Measurements from ENCODE around the gene CD58.

The CD58 gene

DNA sequence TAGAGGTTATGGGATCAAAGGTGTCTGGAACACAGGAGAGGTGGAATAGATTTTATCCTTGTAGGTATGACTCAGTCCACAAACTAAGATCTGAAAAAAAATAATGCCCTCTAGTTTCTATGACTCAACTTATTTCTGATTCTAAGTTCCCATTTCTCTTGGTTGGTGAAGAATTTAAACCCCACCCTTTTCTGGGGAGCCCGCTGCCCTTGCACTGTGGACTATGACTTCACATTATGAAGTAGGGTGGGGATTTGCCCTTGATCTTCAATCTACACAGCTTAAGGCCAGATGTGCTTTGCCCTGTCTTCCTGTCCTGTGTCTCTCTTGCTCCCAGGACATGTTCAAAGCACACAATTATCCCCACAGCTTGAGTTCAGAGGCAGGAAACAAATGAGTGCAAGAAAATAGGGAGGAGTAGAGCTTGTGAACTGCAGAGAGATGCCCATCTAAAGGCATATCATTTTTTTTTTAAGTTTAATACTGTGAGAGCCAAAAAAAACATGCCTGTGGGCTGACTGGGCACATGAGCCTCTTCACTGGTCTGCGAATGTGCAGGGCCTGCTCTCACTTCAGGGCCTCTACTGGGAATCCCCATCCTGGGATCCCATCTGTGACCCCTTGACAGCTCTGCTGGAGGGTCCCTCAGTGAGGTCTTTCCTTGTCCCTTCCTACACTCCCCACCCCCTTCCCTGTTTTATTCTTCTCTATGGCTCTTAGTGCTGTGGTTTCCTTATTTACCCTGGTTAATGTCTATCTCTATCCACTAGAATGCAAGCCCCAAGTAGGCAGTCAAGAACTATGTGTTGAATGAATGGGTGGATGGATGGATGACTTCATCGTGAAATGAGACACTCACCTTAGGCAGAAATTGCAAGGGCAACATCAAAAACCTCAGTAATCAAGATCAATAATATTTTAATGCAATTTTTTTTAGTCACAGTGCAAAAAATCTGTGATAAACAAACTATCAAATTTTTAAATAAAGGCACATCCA lies 61.5 kb downstream of the CD58 start:
- no peak for TF ChIP-seq ZNF274 (IDR thresholded peaks at IDR 0.05; ENCODE audit: low read length)
- no peak for TF ChIP-seq ZNF274 (tag by site-specific recombination; IDR thresholded peaks at IDR 0.05; ENCODE audit: borderline replicate concordance)
- TF ChIP-seq ZNF561 (tag by site-specific recombination; IDR thresholded peaks at IDR 0.05; ENCODE audit: borderline replicate concordance): no peak
- TF ChIP-seq, protein P1, sequence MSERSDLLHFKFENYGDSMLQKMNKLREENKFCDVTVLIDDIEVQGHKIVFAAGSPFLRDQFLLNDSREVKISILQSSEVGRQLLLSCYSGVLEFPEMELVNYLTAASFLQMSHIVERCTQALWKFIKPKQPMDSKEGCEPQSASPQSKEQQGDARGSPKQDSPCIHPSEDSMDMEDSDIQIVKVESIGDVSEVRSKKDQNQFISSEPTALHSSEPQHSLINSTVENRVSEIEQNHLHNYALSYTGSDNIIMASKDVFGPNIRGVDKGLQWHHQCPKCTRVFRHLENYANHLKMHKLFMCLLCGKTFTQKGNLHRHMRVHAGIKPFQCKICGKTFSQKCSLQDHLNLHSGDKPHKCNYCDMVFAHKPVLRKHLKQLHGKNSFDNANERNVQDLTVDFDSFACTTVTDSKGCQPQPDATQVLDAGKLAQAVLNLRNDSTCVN (tag by site-specific recombination; optimal IDR thresholded peaks at IDR 0.05): no peak
- no peak for TF ChIP-seq ZNF266 (tag by site-specific recombination; IDR thresholded peaks at IDR 0.05; ENCODE audit: low read depth)
- no peak for TF ChIP-seq ZNF837 (tag by site-specific recombination; IDR thresholded peaks at IDR 0.05)
- TF ChIP-seq, protein P2, sequence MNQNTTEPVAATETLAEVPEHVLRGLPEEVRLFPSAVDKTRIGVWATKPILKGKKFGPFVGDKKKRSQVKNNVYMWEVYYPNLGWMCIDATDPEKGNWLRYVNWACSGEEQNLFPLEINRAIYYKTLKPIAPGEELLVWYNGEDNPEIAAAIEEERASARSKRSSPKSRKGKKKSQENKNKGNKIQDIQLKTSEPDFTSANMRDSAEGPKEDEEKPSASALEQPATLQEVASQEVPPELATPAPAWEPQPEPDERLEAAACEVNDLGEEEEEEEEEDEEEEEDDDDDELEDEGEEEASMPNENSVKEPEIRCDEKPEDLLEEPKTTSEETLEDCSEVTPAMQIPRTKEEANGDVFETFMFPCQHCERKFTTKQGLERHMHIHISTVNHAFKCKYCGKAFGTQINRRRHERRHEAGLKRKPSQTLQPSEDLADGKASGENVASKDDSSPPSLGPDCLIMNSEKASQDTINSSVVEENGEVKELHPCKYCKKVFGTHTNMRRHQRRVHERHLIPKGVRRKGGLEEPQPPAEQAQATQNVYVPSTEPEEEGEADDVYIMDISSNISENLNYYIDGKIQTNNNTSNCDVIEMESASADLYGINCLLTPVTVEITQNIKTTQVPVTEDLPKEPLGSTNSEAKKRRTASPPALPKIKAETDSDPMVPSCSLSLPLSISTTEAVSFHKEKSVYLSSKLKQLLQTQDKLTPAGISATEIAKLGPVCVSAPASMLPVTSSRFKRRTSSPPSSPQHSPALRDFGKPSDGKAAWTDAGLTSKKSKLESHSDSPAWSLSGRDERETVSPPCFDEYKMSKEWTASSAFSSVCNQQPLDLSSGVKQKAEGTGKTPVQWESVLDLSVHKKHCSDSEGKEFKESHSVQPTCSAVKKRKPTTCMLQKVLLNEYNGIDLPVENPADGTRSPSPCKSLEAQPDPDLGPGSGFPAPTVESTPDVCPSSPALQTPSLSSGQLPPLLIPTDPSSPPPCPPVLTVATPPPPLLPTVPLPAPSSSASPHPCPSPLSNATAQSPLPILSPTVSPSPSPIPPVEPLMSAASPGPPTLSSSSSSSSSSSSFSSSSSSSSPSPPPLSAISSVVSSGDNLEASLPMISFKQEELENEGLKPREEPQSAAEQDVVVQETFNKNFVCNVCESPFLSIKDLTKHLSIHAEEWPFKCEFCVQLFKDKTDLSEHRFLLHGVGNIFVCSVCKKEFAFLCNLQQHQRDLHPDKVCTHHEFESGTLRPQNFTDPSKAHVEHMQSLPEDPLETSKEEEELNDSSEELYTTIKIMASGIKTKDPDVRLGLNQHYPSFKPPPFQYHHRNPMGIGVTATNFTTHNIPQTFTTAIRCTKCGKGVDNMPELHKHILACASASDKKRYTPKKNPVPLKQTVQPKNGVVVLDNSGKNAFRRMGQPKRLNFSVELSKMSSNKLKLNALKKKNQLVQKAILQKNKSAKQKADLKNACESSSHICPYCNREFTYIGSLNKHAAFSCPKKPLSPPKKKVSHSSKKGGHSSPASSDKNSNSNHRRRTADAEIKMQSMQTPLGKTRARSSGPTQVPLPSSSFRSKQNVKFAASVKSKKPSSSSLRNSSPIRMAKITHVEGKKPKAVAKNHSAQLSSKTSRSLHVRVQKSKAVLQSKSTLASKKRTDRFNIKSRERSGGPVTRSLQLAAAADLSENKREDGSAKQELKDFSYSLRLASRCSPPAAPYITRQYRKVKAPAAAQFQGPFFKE (tag by site-specific recombination; IDR thresholded peaks at IDR 0.05; ENCODE audit: borderline replicate concordance): no peak
- no peak for TF ChIP-seq ZNF621 (tag by site-specific recombination; IDR thresholded peaks at IDR 0.05)
- no peak for TF ChIP-seq ZNF677 (tag by site-specific recombination; IDR thresholded peaks at IDR 0.05)
- no peak for TF ChIP-seq ZBTB8A (tag by site-specific recombination; IDR thresholded peaks at IDR 0.05)
- TF ChIP-seq, protein P3, sequence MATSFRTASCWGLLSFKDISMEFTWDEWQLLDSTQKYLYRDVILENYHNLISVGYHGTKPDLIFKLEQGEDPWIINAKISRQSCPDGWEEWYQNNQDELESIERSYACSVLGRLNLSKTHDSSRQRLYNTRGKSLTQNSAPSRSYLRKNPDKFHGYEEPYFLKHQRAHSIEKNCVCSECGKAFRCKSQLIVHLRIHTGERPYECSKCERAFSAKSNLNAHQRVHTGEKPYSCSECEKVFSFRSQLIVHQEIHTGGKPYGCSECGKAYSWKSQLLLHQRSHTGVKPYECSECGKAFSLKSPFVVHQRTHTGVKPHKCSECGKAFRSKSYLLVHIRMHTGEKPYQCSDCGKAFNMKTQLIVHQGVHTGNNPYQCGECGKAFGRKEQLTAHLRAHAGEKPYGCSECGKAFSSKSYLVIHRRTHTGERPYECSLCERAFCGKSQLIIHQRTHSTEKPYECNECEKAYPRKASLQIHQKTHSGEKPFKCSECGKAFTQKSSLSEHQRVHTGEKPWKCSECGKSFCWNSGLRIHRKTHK (tag by site-specific recombination; IDR thresholded peaks at IDR 0.05): no peak
- no peak for TF ChIP-seq SP7 (tag by site-specific recombination; IDR thresholded peaks at IDR 0.05)
- no peak for TF ChIP-seq ZNF701 (tag by site-specific recombination; IDR thresholded peaks at IDR 0.05)
- no peak for TF ChIP-seq ZSCAN30 (tag by site-specific recombination; IDR thresholded peaks at IDR 0.05)
- POLR2A ChIA-PET: interaction anchor here (1.3 kb wide), 1 partner anchor 10 kb away, joined by 5 read pairs; no protein-coding TSS in a partner anchor
- Histone ChIP-seq H3K4me1 (ENCODE audit: control insufficient read depth, insufficient read depth, low read length) (no peaks in the 10 kb centered on the region), H3K27ac (ENCODE audit: extremely low read depth, low read depth, low read length) (no peak overlapping the region), H3K4me3 (ENCODE audit: low read depth, low read length) (no peak overlapping the region), H3K9me3 (ENCODE audit: control insufficient read depth, insufficient read depth, low read depth, low read length) (no peaks in the 10 kb centered on the region), H3K36me3 (ENCODE audit: control insufficient read depth in 2 of 2, insufficient read depth in 1 of 2, low read length in 2 of 2) (no peaks in the 10 kb centered on the region)
- CTCF ChIA-PET: interaction anchor here (1.1 to 2.4 kb wide), 2 partner anchors 9 to 370 kb away, joined by 3 to 11 read pairs; no protein-coding TSS in a partner anchor

All from HEK293 (cell line).